ENCODE measurements around the gene DXO. TPM values are rescaled to one million over a fixed set of nuclear protein-coding genes. Genes with fewer than 3 reads are reported as not detected.

The DXO gene
- total RNA-seq, 1 experiment from 2014 or later: 38.1 TPM

Small RNA genes within 50 kb of the gene (microRNA-seq; reads per million reads assigned to microRNA genes)
- 0.95 reads per million for gene MIR1236 (ENCODE audit: unreplicated experiment)

Other genes starting within 250 kb of the DXO start
- not detected for gene MPIG6B, start 248.8 kb downstream of the DXO start, total RNA-seq (2021; ENCODE audit: unreplicated experiment)
- gene DDAH2, start 242.8 kb downstream of the DXO start, total RNA-seq (2021; ENCODE audit: unreplicated experiment): 104 TPM
- gene CLIC1, start 235.6 kb downstream of the DXO start, total RNA-seq (2021; ENCODE audit: unreplicated experiment): 583 TPM
- gene MSH5, start 232.1 kb downstream of the DXO start, total RNA-seq (2021; ENCODE audit: unreplicated experiment): 38.1 TPM
- 6.3 TPM for gene SAPCD1, start 209.5 kb downstream of the DXO start, total RNA-seq (2021; ENCODE audit: unreplicated experiment)
- 4.3 TPM for gene VWA7, start 194.8 kb downstream of the DXO start, total RNA-seq (2021; ENCODE audit: unreplicated experiment)
- gene VARS1, start 176.4 kb downstream of the DXO start, total RNA-seq (2021; ENCODE audit: unreplicated experiment): 229 TPM
- gene LSM2, start 165.2 kb downstream of the DXO start, total RNA-seq (2021; ENCODE audit: unreplicated experiment): 89.7 TPM
- 2.8 TPM for gene HSPA1L, start 156.9 kb downstream of the DXO start, total RNA-seq (2021; ENCODE audit: unreplicated experiment)
- gene HSPA1A, start 156.6 kb downstream of the DXO start, total RNA-seq (2021; ENCODE audit: unreplicated experiment): 169 TPM
- gene HSPA1B, start 144.4 kb downstream of the DXO start, total RNA-seq (2021; ENCODE audit: unreplicated experiment): 147 TPM
- gene NEU1, start 109.3 kb downstream of the DXO start, total RNA-seq (2021; ENCODE audit: unreplicated experiment): 111 TPM
- gene SLC44A4, start 93.1 kb downstream of the DXO start, total RNA-seq (2021; ENCODE audit: unreplicated experiment): 2.7 TPM
- gene EHMT2, start 74.4 kb downstream of the DXO start, total RNA-seq (2021; ENCODE audit: unreplicated experiment): 60.4 TPM
- gene ZBTB12, start 70.1 kb downstream of the DXO start, total RNA-seq (2021; ENCODE audit: unreplicated experiment): 9.4 TPM
- 1.0 TPM for gene C2, start 44.4 kb downstream of the DXO start, total RNA-seq (2021; ENCODE audit: unreplicated experiment)
- 5.6 TPM for gene CFB, start 26.0 kb downstream of the DXO start, total RNA-seq (2021; ENCODE audit: unreplicated experiment)
- gene NELFE, start 13.2 kb downstream of the DXO start, total RNA-seq (2021; ENCODE audit: unreplicated experiment): 94.9 TPM
- gene SKIC2, start 13.0 kb downstream of the DXO start, total RNA-seq (2021; ENCODE audit: unreplicated experiment): 121 TPM
- gene C4A, start 9.9 kb upstream of the DXO start, total RNA-seq (2021; ENCODE audit: unreplicated experiment): 8.1 TPM
- 8.8 TPM for gene C4B, start 42.7 kb upstream of the DXO start, total RNA-seq (2021; ENCODE audit: unreplicated experiment)
- gene CYP21A2, start 66.3 kb upstream of the DXO start, total RNA-seq (2021; ENCODE audit: unreplicated experiment): 1.1 TPM
- 1.8 TPM for gene TNXB, start 137.2 kb upstream of the DXO start, total RNA-seq (2021; ENCODE audit: unreplicated experiment)
- 127 TPM for gene ATF6B, start 156.1 kb upstream of the DXO start, total RNA-seq (2021; ENCODE audit: unreplicated experiment)
- 7.4 TPM for gene FKBPL, start 158.2 kb upstream of the DXO start, total RNA-seq (2021; ENCODE audit: unreplicated experiment)
- gene PRRT1, start 179.8 kb upstream of the DXO start, total RNA-seq (2021; ENCODE audit: unreplicated experiment): 1.3 TPM
- 20.1 TPM for gene PPT2, start 182.0 kb upstream of the DXO start, total RNA-seq (2021; ENCODE audit: unreplicated experiment)
- gene EGFL8, start 192.5 kb upstream of the DXO start, total RNA-seq (2021; ENCODE audit: unreplicated experiment): 11.1 TPM
- gene AGPAT1, start 203.9 kb upstream of the DXO start, total RNA-seq (2021; ENCODE audit: unreplicated experiment): 88.4 TPM
- gene RNF5, start 206.3 kb upstream of the DXO start, total RNA-seq (2021; ENCODE audit: unreplicated experiment): 82.3 TPM
- gene AGER, start 212.1 kb upstream of the DXO start, total RNA-seq (2021; ENCODE audit: unreplicated experiment): 3.7 TPM
- gene PBX2, start 218.1 kb upstream of the DXO start, total RNA-seq (2021; ENCODE audit: unreplicated experiment): 76.2 TPM
- 2.0 TPM for gene GPSM3, start 220.5 kb upstream of the DXO start, total RNA-seq (2021; ENCODE audit: unreplicated experiment)